GM18519 (cell line): ENCODE data around the gene GLTPD2.
"Not testable (repeated sequence)": the region's sequence is repeated elsewhere in the genome, so short reads cannot be mapped to it uniquely, and the experiment has no call there.

Experiments used
- ATAC-seq: cut with Tn5 transposase; IDR thresholded peaks from one replicate; pipeline ENCODE4 v1.9.1; 2021; ENCODE audit warnings: mild to moderate bottlenecking, moderate library complexity; ENCODE audit not compliant: unreplicated experiment, low FRiP score

The GLTPD2 gene

GRCh38 chr17:4806777-4807604 is 18.2 kb downstream of the GLTPD2 start, which contains the start of gene PLD2:
Gene PLD2 (plus strand): TSS chr17:4807152. CDS start chr17:4807773, 621 bp downstream.
- peak; percentile 79 for ATAC-seq

DNA sequence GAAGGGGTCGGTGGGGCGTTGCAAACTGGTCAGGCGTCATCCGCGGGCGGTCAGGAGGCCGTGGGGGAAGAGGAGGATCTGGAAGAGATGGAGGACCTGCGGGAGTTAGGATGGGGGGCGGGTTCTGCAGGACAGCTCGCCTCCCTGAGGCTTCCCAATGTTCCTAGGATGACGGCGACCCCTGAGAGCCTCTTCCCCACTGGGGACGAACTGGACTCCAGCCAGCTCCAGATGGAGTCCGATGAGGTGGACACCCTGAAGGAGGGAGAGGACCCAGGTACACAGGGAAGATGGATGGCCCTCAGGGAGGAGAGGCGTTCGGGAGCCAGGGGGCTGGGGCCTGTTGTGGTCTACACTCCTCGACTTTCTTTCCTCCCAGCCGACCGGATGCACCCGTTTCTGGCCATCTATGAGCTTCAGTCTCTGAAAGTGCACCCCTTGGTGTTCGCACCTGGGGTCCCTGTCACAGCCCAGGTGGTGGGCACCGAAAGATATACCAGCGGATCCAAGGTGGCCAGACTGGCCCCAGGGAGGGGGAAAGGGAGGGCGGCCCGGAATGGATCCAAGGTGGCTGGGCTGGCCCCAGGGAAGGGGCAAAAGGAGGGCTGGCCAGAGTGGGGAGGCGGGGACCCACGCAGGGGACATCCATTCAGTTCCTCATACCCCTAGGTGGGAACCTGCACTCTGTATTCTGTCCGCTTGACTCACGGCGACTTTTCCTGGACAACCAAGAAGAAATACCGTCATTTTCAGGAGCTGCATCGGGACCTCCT is 19.0 kb downstream of the GLTPD2 start:
- no peak for ATAC-seq

DNA sequence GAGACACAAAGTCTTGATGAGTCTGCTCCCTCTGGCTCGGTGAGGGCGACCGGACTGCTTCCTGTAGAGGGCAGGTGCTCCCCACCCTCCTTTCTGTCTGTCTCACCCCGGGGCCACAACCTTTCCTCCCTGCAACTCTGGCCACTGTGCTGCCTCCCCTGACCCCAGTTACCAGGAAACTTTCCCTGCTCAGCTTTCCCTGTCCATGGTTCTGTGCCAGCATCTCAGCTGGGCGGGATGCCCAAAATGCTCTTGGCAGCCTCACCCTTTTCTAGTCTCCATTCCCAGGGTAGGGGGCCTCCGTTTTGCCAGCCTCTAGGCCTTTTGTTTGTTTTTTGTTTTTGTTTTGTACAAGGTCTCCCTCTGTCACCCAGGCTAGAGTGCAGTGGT is 19.6 kb downstream of the GLTPD2 start:
- ATAC-seq: no peak

DNA sequence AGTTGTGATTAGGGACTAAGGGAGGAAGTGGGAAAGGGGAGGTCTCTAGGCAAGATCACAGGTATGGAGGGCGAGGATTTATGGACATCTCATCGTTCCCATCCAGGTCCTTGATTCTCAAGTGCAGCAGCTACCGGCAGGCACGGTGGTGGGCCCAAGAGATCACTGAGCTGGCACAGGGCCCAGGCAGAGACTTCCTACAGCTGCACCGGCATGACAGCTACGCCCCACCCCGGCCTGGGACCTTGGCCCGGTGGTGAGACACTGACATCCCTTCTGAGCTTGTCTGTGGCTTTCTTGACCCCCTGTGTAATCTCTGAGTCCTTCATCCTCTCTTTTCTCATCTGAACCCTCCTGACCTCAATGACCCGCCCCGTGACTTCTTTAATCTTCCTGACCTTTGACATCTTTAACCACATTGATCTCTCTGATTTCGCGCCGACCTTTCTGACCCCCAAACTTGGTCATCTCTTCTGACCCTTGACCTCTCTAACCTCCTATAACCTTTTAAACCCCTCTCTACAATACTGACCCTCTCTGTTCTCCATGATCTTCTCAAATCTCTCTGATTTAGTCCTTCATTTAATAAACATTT is 22.0 kb downstream of the GLTPD2 start:
- no peak for ATAC-seq

GRCh38 chr17:4811471-4811870 is 22.7 kb downstream of the GLTPD2 start:
- no peak for ATAC-seq

DNA sequence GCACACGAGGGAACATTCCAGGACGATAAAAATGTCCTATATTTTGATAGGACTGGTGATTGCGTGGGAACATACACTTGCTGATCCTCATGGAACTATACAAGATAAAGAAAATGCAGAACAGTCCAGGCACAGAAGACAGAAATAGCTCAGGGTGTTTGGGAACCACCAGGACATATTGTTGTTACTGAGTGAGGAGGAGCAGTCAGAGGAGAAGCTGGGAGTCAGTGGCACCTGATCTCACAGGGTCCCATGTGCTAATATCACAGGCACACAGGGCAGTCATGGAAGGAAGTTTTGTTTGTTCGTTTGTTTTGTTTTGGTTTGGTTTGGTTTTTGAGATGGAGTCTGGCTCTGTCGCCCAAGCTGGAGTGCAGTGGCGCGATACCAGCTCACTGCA is 23.9 kb downstream of the GLTPD2 start:
- no peak for ATAC-seq

- no peak for ATAC-seq
These were observed 26.4 kb downstream of the GLTPD2 start for GRCh38 chr17:4815043-4815675.

DNA sequence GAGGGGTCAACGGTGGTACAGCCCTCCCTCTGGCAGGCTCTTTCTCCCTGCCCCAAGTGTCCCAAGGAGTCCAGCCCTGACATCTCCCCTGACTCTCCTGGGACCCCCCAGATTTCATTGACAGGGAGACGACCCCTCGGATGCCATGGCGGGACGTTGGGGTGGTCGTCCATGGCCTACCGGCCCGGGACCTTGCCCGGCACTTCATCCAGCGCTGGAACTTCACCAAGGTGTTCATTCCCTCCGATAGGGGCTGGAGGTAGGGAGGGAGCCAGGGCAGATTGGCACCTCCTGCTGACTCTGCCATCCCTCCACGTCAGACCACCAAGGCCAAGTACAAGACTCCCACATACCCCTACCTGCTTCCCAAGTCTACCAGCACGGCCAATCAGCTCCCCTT is 28.1 kb downstream of the GLTPD2 start:
- no peak for ATAC-seq

GRCh38 chr17:4818276-4818675 is 29.5 kb downstream of the GLTPD2 start:
- ATAC-seq: no peak

DNA sequence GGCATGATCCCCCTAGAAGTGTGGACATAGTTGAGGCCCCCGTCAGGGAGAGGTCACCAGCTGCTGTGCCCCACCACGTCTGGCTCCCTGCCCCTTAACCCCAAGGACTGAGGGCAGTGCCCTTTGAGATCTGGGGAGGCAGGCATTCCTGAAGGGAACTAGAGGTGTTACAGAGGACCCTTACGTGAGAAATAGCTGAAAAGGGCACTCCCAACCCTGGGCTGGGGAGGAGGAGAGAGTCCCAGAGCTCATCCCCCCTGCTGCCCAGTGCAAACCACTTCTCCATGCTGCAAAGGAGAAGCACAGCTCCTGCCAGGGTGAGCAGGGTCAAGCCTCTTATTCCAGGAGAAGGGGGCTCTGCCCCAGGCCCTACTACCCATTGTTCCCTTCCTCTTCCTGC is 34.1 kb downstream of the GLTPD2 start:
- ATAC-seq: no peak

GRCh38 chr17:4823373-4824089 is 34.8 kb downstream of the GLTPD2 start:
- ATAC-seq: no peak

DNA sequence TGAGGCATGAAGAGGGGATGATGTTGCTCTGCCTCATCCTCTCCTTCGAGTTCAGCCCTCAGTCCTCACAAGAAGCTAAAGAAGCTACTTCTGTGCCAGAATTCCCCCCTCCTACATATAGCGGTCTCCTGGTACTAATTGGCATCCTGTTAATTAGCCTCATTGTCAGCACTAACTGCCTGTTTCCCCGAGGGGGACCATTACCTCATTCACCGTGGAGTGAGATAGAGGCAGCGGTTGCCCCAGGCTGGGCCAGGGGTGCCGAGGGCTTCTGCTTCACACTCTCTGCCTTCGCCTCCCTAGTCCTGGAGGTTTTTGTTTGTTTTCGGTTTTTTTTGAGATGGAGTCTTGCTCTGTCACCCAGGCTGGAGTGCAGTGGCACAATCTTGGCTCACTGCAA is 38.6 kb downstream of the GLTPD2 start:
- ATAC-seq: no peak

DNA sequence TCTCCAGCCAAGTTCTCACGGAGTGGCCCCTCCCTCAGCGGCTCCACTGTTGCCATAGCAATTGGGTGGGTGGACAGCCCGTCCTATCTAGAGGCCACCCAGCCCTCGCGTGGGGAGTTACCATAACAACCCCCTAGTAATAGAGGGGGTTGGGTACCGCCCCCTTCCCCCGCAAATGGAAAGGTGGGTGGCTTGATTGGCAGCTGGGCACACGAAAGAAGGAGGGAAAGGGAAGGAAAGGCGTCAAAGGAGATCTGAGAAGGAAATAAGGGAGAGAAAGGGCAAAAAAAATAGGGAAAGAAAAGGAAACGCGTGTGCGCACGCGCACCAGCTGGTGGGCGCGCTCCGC is 44.0 kb downstream of the GLTPD2 start:
- not testable (repeated sequence) for ATAC-seq

- ATAC-seq: peak; percentile 69
These were observed 44.6 kb downstream of the GLTPD2 start, which contains the start of gene MINK1 for GRCh38 chr17:4833178-4833940. Gene MINK1 (plus strand): TSS chr17:4833340. CDS start chr17:4833584, 244 bp downstream.

GRCh38 chr17:4833941-4834680 is 45.3 kb downstream of the GLTPD2 start:
- no peak for ATAC-seq

GRCh38 chr17:4834681-4835020 is 45.9 kb downstream of the GLTPD2 start:
- ATAC-seq: no peak

DNA sequence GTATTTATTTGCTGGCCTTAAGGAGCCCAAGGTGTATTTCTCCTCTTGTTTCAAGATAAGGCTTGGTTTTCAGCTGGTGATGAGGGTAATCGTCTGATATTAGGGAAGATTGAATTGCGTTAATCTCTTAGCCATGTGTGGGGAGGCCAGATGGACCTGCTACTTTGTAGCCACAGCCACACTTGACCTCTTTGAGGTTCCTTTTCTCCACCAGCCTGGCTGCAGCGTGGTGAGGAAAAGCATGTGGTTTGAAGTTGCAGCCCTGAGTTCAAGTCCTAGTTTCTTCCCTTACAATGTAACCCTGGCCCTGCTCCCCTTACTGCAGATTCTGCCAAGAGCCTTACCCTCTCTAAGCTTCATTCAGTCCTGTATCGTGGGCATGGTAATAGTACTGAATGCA is 47.5 kb downstream of the GLTPD2 start:
- ATAC-seq: no peak

DNA sequence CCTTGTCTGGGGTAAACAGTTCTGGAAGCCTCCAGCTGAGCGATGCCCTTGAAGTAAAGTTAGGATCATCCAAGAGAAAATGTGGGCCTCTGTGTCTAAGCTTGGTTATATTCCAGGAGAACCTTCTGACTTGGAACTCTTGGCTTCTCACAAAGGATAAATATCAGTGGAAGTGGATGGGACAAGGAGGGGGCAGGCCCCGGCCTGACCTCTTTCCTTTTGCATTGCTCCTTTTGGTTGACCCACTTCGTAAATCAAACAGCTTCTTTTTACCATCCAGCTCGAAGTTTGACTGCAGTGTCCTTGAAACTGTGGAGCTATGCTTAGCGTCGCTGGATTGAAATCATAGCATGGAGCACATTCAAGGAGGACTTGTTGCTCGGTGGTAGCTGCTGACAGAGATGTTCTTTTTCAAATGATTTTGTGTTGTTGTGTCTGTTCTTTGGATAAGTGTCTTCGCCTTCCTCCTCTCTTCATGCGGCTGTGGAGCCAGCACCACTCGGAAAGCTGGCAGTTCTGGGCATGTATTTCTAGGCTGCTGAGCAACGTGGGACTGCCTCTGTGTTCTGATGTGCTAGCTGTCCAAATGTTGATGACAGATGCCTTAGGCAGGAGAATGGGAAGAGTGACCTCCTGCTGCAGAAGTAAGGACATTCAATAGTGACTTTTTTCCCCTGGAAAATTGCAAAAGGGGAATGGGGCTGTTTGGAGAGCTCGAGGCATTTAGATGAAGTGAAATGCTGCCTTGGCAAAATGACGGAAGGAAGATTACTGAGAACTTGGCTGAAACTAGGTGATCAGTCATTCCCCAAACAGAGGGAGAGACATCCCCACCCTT is 48.9 kb downstream of the GLTPD2 start:
- ATAC-seq: no peak
